HG02852 (cell line): ENCODE results near the gene ASXL1.
"Not testable (repeated sequence)": the region's sequence is repeated elsewhere in the genome, so short reads cannot be mapped to it uniquely, and the experiment has no call there.

Source experiments
- ATAC-seq: cut with Tn5 transposase; IDR thresholded peaks from one replicate; pipeline ENCODE4 v1.9.1; 2021; ENCODE audit warnings: mild to moderate bottlenecking, moderate library complexity; ENCODE audit not compliant: unreplicated experiment

ASXL1 gene

DNA sequence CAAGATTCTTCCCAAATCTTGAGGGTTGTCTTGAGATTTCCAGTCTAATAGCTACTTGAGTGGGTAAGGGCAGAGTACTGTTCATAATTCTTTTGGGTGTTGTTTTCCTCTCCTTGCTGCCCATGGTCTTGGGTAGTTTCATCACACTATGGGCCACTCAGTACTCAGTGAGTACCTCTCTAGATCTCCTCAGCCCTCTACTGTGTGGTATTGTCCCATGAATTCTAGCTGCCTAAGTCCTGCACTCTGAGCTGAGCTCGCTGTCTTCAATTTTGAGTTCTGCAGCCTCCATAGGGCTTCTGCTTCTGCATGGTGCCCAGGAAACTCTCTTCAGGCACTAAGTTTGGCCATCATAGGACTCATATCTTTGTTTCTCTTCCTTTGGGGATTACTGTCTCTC, 42.3 kb downstream of the ASXL1 start:
- no peak for ATAC-seq

DNA sequence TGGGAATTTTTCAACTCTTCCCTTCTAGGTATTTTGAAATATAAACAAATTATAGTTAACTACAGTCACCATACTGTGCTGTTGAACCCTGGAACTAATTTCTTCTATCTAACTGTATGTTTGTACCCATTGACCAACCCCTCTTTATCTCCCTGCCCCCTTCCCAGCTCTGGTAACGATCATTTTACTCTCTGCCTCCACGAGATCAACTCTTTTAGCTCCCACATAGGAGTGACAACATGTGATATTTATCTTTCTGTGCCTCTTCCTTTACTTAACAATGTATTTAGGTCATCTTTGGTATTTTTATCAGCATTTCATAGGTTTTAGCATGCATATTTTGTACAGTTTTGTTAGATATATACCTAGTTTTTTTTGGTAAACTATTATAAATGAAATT, 45.9 kb downstream of the ASXL1 start:
- ATAC-seq: no peak

DNA sequence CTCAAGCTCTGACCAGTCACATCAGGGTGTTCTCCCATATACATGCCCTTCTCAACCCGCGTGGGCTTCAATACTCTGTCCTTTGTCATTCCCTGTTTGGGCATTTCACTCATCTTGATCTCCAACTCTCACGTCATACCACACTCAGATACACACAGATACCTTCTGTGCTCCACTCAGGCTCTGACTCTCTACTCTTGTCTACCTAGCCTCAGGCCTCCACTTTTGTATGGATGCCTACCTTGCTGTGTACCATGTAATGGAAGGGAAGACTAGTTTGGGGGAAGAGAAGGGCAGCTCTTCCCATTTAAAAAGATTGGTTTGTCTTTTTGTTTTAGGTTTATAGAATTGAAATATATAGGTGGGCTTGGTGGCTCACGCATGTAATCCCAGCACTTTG, 48.6 kb downstream of the ASXL1 start:
- no peak for ATAC-seq

DNA sequence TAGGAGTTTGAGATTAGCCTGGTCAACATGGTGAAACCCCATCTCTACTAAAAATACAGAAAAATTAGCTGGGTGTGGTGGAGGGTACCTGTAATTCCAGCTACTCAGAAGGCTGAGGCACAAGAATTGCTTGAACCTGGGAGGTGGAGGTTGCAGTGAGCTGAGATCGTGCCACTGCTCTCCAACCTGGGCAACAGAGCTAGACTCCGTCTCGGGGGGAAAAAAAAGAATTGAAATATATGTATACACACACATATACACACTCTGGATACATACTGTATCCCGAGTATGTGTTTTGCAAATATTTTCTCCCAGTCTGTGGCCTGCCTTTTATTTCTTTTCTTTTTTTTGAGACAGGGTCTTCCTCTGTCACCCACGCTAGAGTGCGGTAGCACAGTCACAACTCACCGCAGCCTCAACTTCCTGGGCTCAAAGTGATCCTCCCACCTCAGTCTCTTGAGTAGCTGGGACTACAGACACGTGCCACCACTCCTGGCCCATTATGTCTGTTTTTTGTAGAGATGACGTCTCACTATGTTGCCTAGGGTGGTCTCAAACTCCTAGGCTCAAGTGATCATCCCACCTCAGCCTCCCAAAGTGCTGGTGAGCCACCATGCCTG, 49.1 kb downstream of the ASXL1 start:
- ATAC-seq: not testable (repeated sequence)

DNA sequence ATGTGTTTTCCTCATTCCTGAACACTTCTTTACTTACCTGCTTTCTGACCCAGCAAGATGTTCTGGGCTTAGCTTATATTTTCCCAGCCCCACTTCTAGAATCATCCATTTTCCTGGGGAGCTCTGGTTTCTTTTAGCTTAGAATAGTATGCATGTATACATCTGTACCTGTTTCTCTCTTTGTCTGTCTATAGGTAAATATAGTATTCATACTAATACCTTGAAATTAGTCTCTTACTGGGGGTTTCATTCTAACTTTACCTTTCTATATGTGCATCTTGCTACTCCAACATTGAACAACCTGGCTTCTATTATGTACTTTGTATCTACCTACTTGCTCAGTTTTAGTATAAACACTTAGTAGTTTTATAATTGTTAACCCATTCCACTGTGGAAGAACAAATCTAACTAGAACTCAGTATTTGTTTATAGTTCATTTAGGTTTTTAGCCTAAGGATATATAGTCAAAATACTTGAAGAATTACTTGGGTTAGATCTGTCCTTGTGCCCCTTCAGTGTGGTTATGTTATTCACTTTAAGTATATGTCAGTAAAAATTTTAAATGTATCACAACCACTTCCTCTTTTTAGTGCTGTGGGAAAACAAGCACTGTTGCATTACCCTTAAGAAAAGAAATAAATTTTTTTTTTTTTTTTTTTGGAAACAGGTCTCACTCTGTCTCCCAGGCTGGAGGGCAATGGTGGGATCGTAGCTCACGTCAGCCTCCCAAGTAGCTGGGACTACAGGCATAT, 54.0 kb downstream of the ASXL1 start:
- no peak for ATAC-seq

DNA sequence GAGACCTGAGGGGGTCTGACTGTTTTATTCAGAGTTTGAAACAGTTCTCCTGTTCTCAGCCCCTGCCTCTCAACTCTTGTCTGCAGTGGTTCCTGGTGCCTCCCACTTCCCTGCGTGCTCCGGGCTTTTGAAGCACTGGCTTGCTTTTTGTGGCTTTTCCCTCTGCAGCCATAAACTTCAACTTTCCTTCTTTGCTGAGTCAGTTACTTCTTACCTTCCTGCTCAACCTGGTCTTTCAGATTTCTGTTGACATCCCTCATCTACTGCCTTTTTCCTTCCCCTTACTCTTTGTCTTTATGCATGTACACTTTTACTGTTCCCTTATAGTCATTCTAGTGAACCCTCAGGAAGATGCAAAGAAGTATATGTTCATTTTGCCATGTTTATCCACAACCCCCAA, 57.4 kb downstream of the ASXL1 start:
- no peak for ATAC-seq

DNA sequence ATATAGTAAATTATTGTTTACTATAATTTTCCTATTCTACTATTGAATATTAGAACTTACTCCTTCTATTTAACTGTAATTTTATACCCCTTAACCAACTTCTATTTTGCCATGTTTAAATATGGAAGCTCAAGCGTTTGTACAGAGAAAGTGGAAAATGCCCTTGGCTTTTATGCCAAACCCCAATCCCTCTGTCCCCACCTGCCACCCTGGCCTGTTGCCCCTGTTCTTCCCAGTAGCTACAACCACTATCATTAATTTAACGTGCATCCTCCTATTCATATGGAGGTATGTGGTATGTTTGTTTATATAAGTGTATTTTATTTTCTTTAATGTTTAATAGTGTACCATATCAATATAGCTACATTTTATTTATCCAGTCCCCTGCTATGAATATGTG, 58.1 kb downstream of the ASXL1 start:
- no peak for ATAC-seq

DNA sequence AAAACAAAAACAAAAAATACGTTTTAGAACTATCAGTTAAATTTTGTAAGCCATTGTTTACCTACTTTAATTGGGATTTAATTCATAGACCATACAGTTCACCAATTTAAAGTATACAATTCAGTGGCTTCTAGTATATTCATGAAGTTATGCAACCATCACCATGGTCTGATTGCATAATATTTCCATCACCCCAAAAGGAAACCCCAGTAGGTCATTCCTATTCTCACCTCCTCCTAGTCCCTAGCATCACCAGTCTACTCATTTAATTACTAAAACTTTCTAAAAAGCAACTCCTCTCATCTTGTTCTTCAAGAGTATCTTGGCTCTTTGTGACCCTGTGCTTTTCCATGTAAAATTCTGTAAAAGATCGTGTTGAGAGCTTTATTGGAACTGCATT, 60.2 kb downstream of the ASXL1 start:
- ATAC-seq: no peak

DNA sequence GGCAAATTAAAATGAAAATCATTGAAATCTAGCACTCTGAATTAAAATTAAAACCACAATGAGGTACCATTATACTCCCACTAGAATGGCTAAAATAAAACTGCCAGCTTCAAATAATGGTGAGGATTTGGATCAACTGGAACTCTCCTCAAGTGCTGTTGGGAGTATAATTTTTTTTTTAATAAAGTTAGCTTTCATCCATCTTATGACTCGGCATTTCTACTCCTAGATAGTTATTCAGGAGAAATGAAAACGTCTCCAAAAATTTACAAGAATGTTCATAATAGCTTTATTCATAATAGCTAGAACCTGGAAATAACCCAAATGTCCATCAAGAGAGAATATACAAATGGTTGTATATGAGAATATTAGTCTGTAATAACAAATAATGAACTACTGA, 63.2 kb downstream of the ASXL1 start:
- ATAC-seq: no peak

DNA sequence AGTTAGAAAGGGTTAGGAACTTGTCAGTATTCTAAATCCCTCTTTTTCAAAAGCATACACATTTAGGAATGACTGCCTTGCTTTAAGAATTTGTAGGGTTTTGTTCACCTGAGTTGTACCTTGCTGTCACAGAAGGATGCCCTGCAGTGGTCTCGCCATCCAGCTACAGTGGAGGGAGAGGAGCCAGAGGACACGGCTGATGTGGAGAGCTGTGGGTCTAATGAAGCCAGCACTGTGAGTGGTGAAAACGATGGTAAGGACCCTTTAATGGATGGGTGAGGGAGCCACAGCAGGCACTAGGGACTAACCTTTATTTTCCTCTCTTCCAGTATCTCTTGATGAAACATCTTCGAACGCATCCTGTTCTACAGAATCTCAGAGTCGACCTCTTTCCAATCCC, 69.9 kb downstream of the ASXL1 start:
- ATAC-seq: no peak

DNA sequence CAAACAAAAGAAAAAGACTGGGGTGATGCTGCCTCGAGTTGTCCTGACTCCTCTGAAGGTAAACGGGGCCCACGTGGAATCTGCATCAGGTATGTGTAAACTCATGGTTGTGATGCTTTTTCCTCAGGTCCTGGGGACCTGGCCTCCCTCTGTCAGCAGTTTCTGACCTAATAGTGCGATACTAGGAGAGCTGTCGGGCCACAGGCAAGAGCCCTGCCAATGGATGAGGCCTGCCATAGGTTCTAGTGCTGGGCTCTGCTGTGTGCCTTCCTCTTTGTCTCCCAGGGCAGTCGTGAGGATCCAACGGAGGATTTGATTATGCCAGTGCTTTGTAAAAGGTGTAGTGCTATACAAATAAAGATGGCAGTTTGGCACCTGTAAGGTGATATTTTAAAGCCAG, 71.2 kb downstream of the ASXL1 start:
- no peak for ATAC-seq

DNA sequence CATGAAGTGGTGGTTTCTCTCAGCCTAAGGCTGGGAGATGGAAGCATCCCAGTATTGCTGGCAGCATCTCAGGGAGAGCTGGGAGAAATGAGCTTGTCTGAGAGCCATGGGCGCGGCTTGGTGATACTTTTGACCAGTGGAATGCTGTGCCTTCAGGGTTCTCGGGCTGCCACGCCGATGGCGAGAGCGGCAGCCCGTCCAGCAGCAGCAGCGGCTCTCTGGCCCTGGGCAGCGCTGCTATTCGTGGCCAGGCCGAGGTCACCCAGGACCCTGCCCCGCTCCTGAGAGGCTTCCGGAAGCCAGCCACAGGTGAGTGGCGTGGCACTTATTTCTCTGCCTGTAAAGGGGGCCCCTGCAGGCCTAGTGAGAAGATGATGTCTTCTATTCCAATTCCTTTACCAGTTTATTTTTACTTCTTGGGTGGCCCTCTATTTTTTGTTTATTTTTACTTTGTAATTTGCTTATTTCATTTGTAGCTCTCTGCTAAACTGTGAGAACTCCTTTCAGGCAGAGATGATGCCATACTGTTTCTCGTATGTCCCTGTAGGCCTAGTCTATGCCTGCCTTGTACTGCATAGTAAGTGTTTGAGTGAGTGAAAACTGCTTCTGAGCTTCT, 71.7 kb downstream of the ASXL1 start:
- ATAC-seq: no peak

DNA sequence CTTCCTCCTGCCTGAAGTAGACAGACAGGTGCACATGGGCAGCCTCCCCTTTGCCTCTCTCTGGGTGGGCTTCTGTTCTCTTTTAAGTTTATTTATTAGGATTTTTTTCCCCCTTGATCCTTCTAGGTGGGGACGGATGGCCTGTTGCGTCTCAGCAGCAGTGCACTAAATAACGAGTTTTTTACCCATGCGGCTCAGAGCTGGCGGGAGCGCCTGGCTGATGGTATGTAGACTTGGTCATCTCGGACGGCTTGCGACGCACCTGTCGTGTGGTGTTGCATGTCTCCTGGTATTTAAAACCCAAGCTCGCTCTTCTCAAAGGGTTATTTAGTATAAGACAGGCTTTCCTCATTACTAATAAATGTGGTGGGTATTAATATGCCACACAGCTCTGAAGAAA, 73.3 kb downstream of the ASXL1 start:
- ATAC-seq: no peak

DNA sequence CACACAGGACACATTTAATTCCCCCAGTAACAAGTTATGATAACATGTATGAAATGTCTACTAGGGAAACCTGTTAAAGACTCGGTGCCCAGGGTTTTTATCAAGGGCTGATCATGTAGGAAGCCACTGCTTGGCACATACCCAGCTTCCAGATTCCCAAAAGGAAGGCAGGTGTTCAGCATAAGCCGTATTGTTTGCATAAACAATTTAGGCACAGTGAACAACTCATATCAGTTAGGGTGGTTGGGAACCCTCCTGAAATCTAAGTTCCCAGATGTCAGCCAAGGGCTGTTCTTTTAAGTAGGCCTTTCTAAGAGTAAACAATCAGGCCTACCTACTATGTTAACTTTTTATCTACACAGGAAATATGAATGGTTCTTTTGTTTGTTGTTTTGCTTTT, 74.1 kb downstream of the ASXL1 start:
- no peak for ATAC-seq

DNA sequence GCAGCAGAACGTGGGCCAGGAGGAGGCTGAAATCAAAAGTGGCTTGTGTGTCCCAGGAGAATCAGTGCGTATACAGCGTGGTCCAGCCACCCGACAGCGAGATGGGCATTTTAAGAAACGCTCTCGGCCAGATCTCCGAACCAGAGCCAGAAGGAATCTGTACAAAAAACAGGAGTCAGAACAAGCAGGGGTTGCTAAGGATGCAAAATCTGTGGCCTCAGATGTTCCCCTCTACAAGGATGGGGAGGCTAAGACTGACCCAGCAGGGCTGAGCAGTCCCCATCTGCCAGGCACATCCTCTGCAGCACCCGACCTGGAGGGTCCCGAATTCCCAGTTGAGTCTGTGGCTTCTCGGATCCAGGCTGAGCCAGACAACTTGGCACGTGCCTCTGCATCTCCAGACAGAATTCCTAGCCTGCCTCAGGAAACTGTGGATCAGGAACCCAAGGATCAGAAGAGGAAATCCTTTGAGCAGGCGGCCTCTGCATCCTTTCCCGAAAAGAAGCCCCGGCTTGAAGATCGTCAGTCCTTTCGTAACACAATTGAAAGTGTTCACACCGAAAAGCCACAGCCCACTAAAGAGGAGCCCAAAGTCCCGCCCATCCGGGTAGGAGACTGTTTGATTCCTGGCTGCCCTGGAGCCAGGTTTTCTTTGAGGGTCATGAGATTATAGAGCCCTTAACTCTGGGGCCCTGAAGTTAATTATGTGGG, 75.3 kb downstream of the ASXL1 start:
- no peak for ATAC-seq

DNA sequence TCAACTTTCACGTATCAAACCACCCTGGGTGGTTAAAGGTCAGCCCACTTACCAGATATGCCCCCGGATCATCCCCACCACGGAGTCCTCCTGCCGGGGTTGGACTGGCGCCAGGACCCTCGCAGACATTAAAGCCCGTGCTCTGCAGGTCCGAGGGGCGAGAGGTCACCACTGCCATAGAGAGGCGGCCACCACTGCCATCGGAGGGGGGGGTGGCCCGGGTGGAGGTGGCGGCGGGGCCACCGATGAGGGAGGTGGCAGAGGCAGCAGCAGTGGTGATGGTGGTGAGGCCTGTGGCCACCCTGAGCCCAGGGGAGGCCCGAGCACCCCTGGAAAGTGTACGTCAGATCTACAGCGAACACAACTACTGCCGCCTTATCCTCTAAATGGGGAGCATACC, 76.3 kb downstream of the ASXL1 start:
- ATAC-seq: no peak

DNA sequence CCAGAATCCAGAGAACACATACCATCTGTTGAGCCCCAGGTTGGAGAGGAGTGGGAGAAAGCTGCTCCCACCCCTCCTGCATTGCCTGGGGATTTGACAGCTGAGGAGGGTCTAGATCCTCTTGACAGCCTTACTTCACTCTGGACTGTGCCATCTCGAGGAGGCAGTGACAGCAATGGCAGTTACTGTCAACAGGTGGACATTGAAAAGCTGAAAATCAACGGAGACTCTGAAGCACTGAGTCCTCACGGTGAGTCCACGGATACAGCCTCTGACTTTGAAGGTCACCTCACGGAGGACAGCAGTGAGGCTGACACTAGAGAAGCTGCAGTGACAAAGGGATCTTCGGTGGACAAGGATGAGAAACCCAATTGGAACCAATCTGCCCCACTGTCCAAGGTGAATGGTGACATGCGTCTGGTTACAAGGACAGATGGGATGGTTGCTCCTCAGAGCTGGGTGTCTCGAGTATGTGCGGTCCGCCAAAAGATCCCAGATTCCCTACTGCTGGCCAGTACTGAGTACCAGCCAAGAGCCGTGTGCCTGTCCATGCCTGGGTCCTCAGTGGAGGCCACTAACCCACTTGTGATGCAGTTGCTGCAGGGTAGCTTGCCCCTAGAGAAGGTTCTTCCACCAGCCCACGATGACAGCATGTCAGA, 77.4 kb downstream of the ASXL1 start:
- ATAC-seq: no peak

DNA sequence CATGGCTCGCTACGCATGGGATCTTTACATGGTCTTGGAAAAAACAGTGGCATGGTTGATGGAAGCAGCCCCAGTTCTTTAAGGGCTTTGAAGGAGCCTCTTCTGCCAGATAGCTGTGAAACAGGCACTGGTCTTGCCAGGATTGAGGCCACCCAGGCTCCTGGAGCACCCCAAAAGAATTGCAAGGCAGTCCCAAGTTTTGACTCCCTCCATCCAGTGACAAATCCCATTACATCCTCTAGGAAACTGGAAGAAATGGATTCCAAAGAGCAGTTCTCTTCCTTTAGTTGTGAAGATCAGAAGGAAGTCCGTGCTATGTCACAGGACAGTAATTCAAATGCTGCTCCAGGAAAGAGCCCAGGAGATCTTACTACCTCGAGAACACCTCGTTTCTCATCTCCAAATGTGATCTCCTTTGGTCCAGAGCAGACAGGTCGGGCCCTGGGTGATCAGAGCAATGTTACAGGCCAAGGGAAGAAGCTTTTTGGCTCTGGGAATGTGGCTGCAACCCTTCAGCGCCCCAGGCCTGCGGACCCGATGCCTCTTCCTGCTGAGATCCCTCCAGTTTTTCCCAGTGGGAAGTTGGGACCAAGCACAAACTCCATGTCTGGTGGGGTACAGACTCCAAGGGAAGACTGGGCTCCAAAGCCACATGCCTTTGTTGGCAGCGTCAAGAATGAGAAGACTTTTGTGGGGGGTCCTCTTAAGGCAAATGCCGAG, 78.2 kb downstream of the ASXL1 start:
- no peak for ATAC-seq

DNA sequence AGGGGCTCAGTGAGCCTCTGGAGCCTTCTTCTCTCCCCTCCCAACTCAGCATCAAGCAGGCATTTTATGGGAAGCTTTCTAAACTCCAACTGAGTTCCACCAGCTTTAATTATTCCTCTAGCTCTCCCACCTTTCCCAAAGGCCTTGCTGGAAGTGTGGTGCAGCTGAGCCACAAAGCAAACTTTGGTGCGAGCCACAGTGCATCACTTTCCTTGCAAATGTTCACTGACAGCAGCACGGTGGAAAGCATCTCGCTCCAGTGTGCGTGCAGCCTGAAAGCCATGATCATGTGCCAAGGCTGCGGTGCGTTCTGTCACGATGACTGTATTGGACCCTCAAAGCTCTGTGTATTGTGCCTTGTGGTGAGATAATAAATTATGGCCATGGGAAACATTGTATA, 78.8 kb downstream of the ASXL1 start:
- no peak for ATAC-seq

DNA sequence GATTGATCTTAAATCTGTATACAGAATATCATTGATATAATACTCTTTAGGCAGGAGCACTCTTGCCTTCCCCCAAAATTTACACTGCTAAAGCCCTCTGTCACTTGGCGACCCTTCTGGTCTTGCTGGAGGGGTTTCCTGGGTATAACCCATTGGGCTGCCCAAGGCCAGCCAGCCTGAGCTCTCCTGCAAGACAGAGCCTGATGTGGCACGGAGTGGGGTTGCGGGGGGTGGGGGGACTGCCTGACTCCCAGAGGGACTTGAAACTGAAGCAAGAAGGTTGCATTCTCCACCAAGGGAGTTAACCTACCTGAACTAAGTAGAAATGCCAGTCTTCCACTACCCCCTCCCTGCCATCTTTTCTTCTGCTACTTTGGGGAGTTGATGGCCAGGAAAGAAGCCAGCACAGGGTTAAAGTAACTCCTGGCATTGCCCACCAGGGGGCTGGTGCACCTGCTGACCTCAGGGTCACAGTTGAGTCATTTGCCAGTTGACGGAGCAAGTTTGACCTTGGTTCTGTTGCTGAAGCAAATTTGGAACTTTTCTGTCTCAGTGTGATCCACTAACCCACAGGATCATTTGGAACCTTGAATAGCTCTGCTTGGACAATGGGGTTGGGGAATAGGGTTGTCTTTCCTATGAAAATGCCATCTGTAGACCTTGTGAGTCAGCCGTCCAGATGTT, 79.4 kb downstream of the ASXL1 start:
- no peak for ATAC-seq
